Dendritic cell treated with granulocyte-macrophage colony-stimulating factor and Interleukin-4, amounts not matched to agents 40 ng/mL and 50 ng/mL, for 4 days (primary cell): ENCODE measurements around the gene ANKRD13D.
"Not testable (repeated sequence)": the region's sequence is repeated elsewhere in the genome, so short reads cannot be mapped to it uniquely, and the experiment has no call there.

Source experiments
- H3K27ac Mint-ChIP-seq: one replicate; pipeline ENCODE4 v1.8.0; 2022; ENCODE audit warnings: mild to moderate bottlenecking, mixed read lengths
- H3K27me3 Mint-ChIP-seq: one replicate; pipeline ENCODE4 v1.8.0; 2022; ENCODE audit warnings: mild to moderate bottlenecking, mixed read lengths
- H3K36me3 Mint-ChIP-seq: one replicate; pipeline ENCODE4 v1.8.0; 2022; ENCODE audit warnings: low read depth, mixed read lengths
- H3K4me1 Mint-ChIP-seq: one replicate; pipeline ENCODE4 v1.8.0; 2022; ENCODE audit warnings: low read depth, mixed read lengths
- H3K4me3 Mint-ChIP-seq: one replicate; pipeline ENCODE4 v1.8.0; 2022; ENCODE audit warnings: mild to moderate bottlenecking, moderate library complexity, mixed read lengths
- H3K9me3 Mint-ChIP-seq: one replicate; pipeline ENCODE4 v1.8.0; 2022; ENCODE audit warnings: mixed read lengths
- intact Hi-C: fragments of 100-400 bp; cut with micrococcal nuclease; formaldehyde crosslinking; loops from one replicate; pipeline ENCODE4 v1.15.0; 2022

Gene ANKRD13D

DNA sequence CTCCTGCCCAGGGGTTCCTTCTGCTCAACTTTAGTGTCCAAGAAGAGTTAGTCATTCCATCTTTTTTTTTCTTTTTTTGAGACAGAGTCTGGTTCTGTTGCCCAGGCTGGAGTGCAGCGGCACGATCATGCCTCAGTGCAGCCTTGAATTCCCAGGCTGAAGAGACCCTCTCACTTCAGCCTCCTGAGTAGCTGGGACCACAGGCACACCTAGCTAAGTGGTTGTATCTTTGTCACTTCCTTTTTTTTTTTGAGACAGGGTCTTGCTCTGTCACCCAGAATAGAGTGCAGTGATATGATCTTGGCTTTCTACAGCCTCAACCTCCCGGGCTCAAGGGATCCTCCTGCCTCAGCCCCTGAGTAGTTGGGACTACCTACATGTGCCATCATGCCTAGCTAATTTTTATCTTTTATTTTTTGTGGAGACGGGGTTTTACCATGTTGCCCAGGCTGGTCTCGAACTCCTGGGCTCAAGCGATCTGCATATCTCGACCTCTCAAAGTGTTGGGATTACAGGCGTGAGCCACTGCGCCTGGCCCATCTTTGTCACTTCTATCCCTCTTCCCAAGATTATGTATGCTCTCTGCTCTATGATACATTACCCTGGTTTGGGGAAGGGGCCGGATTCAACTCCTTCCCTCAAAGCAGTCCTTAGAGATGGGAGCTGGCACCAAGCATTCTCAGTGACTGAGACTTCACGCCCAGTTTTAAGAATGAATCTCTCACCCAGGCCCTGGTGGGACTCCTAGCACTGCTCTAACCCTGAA is 24.2 kb downstream of the ANKRD13D start:
- Mint-ChIP-seq H3K4me3 (no peak overlapping the region), H3K27me3 (peaks cover 3% of the 10 kb centered on the region), H3K9me3 (no peaks in the 10 kb centered on the region), H3K27ac (peak overlapping the region; percentile 41), H3K4me1 (peaks cover 43% of the 10 kb centered on the region), H3K36me3 (peaks cover 50% of the 10 kb centered on the region)
- intact Hi-C loops = no loop called here

- Mint-ChIP-seq H3K27me3 (peaks cover 10% of the 10 kb centered on the region), H3K36me3 (peaks cover 41% of the 10 kb centered on the region), H3K4me3 (no peak overlapping the region), H3K9me3 (no peaks in the 10 kb centered on the region), H3K27ac (peak overlapping the region; percentile 62), H3K4me1 (peaks cover 43% of the 10 kb centered on the region)
- intact Hi-C loops = no loop called here
Observed at GRCh38 chr11:67314218-67314617, 25.1 kb downstream of the ANKRD13D start.

DNA sequence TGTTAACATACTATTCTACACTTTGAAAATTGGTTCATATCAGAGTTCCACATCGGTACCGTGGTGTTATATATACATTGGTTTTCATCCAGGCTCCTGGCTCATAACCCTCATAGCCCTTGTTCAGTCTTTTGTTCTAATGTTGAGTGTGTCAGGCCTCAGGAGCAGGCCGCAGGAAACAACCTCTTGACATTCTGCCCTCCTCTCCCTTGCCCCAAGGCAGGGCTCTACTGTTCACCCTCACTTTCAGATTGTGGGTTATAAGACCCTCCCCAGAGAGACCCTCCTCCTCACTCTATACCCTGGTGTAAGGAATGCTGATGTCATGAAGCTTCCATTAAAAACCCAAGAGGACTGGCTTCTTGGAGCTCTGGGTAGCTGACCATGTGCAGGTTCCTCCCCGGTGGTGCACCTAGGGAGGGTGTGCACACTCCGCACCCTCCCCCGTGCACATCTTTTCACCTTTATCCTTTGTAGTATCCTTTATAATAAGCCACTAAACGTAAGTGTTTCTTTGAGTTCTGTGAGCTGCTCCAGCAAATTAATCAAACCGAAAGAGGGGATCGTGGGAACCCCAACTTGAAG is 26.3 kb downstream of the ANKRD13D start:
- peaks cover 43% of the 10 kb centered on the region for H3K4me1 Mint-ChIP-seq
- no peaks in the 10 kb centered on the region for H3K9me3 Mint-ChIP-seq
- no peak overlapping the region for H3K27ac Mint-ChIP-seq
- H3K27me3 Mint-ChIP-seq = peaks cover 10% of the 10 kb centered on the region
- no peak overlapping the region for H3K4me3 Mint-ChIP-seq
- H3K36me3 Mint-ChIP-seq = peaks cover 29% of the 10 kb centered on the region
- intact Hi-C loops = no loop called here

GRCh38 chr11:67316882-67317204 is 27.7 kb downstream of the ANKRD13D start:
- Mint-ChIP-seq H3K36me3 (peaks cover 14% of the 10 kb centered on the region), H3K4me1 (peaks cover 32% of the 10 kb centered on the region), H3K27me3 (peaks cover 10% of the 10 kb centered on the region), H3K9me3 (no peaks in the 10 kb centered on the region), H3K4me3 (peak overlapping the region; percentile 92), H3K27ac (peak overlapping the region; percentile 96)
- intact Hi-C loops = loop anchor here (1.0 to 2.0 kb wide), 4 partner anchors 29 to 64 kb away; partner anchors contain the start of gene GRK2

- H3K27ac Mint-ChIP-seq = peak overlapping the region; percentile 96
- H3K9me3 Mint-ChIP-seq = no peaks in the 10 kb centered on the region
- H3K4me3 Mint-ChIP-seq = peak overlapping the region; percentile 92
- peaks cover 11% of the 10 kb centered on the region for H3K36me3 Mint-ChIP-seq
- H3K4me1 Mint-ChIP-seq = peaks cover 27% of the 10 kb centered on the region
- peaks cover 10% of the 10 kb centered on the region for H3K27me3 Mint-ChIP-seq
- intact Hi-C loops = loop anchor here (1.0 to 2.0 kb wide), 4 partner anchors 29 to 65 kb away; partner anchors contain the start of gene GRK2
Observed at GRCh38 chr11:67317205-67317887, 28.2 kb downstream of the ANKRD13D start.

GRCh38 chr11:67317888-67318555 is 28.9 kb downstream of the ANKRD13D start:
- Mint-ChIP-seq H3K27ac (peak overlapping the region; percentile 96), H3K9me3 (no peaks in the 10 kb centered on the region), H3K4me1 (peaks cover 20% of the 10 kb centered on the region), H3K27me3 (peaks cover 10% of the 10 kb centered on the region), H3K4me3 (peak overlapping the region; percentile 92), H3K36me3 (peaks cover 11% of the 10 kb centered on the region)
- intact Hi-C loops = loop anchor here (1.0 to 2.0 kb wide), 4 partner anchors 30 to 65 kb away; partner anchors contain the start of gene GRK2

GRCh38 chr11:67318876-67319275 is 29.8 kb downstream of the ANKRD13D start:
- H3K4me1 Mint-ChIP-seq = peaks cover 13% of the 10 kb centered on the region
- peaks cover 11% of the 10 kb centered on the region for H3K36me3 Mint-ChIP-seq
- H3K4me3 Mint-ChIP-seq, H3K27ac Mint-ChIP-seq, H3K9me3 Mint-ChIP-seq, intact Hi-C loops: not testable (repeated sequence)
- peaks cover 10% of the 10 kb centered on the region for H3K27me3 Mint-ChIP-seq

- Mint-ChIP-seq H3K4me1 (peaks cover 5% of the 10 kb centered on the region), H3K36me3 (peaks cover 11% of the 10 kb centered on the region), H3K27ac (no peak overlapping the region), H3K9me3 (no peaks in the 10 kb centered on the region), H3K27me3 (peaks cover 10% of the 10 kb centered on the region), H3K4me3 (no peak overlapping the region)
- intact Hi-C loops = no loop called here
Observed at GRCh38 chr11:67320011-67320410, 30.9 kb downstream of the ANKRD13D start.

DNA sequence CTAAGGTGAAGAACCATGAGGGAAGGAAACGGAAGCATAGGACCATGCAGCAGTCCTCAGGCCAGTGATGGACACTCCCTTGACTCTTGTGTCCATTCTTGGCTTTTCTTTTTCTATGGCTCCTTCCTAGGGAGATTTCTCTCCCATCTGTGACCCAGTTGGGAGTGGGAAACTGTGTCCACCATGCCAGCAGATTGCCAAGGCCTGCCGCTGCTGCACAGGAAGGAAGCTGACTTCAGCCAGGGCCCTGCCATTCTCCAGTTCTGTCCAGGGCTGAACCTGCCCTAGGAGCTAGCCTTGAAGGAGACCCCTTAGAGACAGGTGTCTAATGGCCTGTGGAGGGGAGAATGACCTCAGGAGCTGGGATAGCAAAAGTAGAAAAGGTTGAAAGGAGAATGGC is 31.6 kb downstream of the ANKRD13D start:
- peaks cover 11% of the 10 kb centered on the region for H3K36me3 Mint-ChIP-seq
- no peak overlapping the region for H3K4me3 Mint-ChIP-seq
- H3K4me1 Mint-ChIP-seq = peaks cover 5% of the 10 kb centered on the region
- intact Hi-C loops = no loop called here
- H3K9me3 Mint-ChIP-seq = no peaks in the 10 kb centered on the region
- peaks cover 10% of the 10 kb centered on the region for H3K27me3 Mint-ChIP-seq
- no peak overlapping the region for H3K27ac Mint-ChIP-seq

- Mint-ChIP-seq H3K4me1 (peaks cover 5% of the 10 kb centered on the region), H3K36me3 (peaks cover 11% of the 10 kb centered on the region), H3K9me3 (no peaks in the 10 kb centered on the region), H3K27ac (no peak overlapping the region), H3K4me3 (no peak overlapping the region), H3K27me3 (peaks cover 10% of the 10 kb centered on the region)
- intact Hi-C loops = no loop called here
Observed at GRCh38 chr11:67321313-67321871, 32.3 kb downstream of the ANKRD13D start.

- intact Hi-C loops = no loop called here
- no peaks in the 10 kb centered on the region for H3K9me3 Mint-ChIP-seq
- H3K4me3 Mint-ChIP-seq = no peak overlapping the region
Observed at GRCh38 chr11:67322049-67322448, 32.9 kb downstream of the ANKRD13D start.

DNA sequence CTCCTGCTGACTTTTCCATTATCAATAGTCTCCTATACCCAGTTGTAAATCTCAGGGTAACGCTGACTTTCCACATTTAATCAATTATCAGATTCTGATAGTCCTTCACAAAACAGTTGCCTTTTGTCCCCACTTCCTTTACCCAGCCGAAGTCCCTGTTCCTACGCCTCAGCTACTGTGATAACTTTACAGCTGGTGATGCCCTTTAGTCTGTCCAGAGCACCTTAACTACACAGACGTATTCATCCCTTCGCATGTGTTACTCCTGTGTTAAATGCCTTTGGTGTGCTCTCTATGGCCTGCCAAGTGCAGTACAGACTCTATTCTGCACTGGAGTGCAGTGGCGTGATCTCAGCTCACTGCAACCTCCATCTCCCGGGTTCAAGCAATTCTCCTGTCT is 34.4 kb downstream of the ANKRD13D start:
- Mint-ChIP-seq H3K9me3 (no peaks in the 10 kb centered on the region), H3K4me3 (no peak overlapping the region), H3K4me1 (no peaks in the 10 kb centered on the region), H3K36me3 (no peaks in the 10 kb centered on the region), H3K27ac (no peak overlapping the region), H3K27me3 (peaks cover 5% of the 10 kb centered on the region)
- intact Hi-C loops = no loop called here

More at GRCh38 chr11:67322049-67322448, 32.9 kb downstream of the ANKRD13D start:
- H3K36me3 Mint-ChIP-seq = peaks cover 10% of the 10 kb centered on the region
- H3K27ac Mint-ChIP-seq = no peak overlapping the region
- peaks cover 10% of the 10 kb centered on the region for H3K27me3 Mint-ChIP-seq
- peaks cover 5% of the 10 kb centered on the region for H3K4me1 Mint-ChIP-seq

- no peaks in the 10 kb centered on the region for H3K27me3 Mint-ChIP-seq
- no peak overlapping the region for H3K4me3 Mint-ChIP-seq
- no peaks in the 10 kb centered on the region for H3K9me3 Mint-ChIP-seq
- H3K36me3 Mint-ChIP-seq = no peaks in the 10 kb centered on the region
- intact Hi-C loops = loop anchor here (10.0 kb wide), 1 partner anchor 53 kb away; no protein-coding TSS in a partner anchor
- no peaks in the 10 kb centered on the region for H3K4me1 Mint-ChIP-seq
- H3K27ac Mint-ChIP-seq = no peak overlapping the region
Observed at GRCh38 chr11:67332081-67332691, 43.1 kb downstream of the ANKRD13D start.
